NCI-H226 (cell line): ENCODE measurements around the gene LRRC4C.

Source experiments
- DNase-seq: peaks from one replicate; pipeline ENCODE4 v3.0.0-alpha.2; 2015

LRRC4C gene

GRCh38 chr11:40280159-40281051 is 1179.0 kb downstream of the LRRC4C start:
- no peak for DNase-seq

GRCh38 chr11:40276960-40277359 is 1182.5 kb downstream of the LRRC4C start:
- DNase-seq = no peak

GRCh38 chr11:40274017-40274416 is 1185.4 kb downstream of the LRRC4C start:
- no peak for DNase-seq

GRCh38 chr11:40273192-40273732 is 1186.2 kb downstream of the LRRC4C start:
- DNase-seq = no peak

- no peak for DNase-seq
Observed at GRCh38 chr11:40271361-40271760, 1188.1 kb downstream of the LRRC4C start.

GRCh38 chr11:40269865-40270264 is 1189.6 kb downstream of the LRRC4C start:
- DNase-seq = no peak

GRCh38 chr11:40268551-40268950 is 1190.9 kb downstream of the LRRC4C start:
- DNase-seq = no peak

GRCh38 chr11:40255457-40255856 is 1204.0 kb downstream of the LRRC4C start:
- DNase-seq = no peak

- no peak for DNase-seq
Observed at GRCh38 chr11:40253166-40253565, 1206.3 kb downstream of the LRRC4C start.

GRCh38 chr11:40252236-40252635 is 1207.2 kb downstream of the LRRC4C start:
- no peak for DNase-seq

- DNase-seq = no peak
Observed at GRCh38 chr11:40246983-40247382, 1212.5 kb downstream of the LRRC4C start.

GRCh38 chr11:40241524-40242051 is 1217.9 kb downstream of the LRRC4C start:
- no peak for DNase-seq

- no peak for DNase-seq
Observed at GRCh38 chr11:40240284-40240683, 1219.2 kb downstream of the LRRC4C start.

GRCh38 chr11:40236526-40236925 is 1222.9 kb downstream of the LRRC4C start:
- no peak for DNase-seq

- DNase-seq = no peak
Observed at GRCh38 chr11:40235841-40236240, 1223.6 kb downstream of the LRRC4C start.

GRCh38 chr11:40230821-40231220 is 1228.6 kb downstream of the LRRC4C start:
- no peak for DNase-seq

GRCh38 chr11:40228662-40229061 is 1230.8 kb downstream of the LRRC4C start:
- DNase-seq = no peak

- DNase-seq = no peak
Observed at GRCh38 chr11:40227730-40228129, 1231.7 kb downstream of the LRRC4C start.

GRCh38 chr11:40226654-40227053 is 1232.8 kb downstream of the LRRC4C start:
- no peak for DNase-seq

GRCh38 chr11:40223596-40224330 is 1235.7 kb downstream of the LRRC4C start:
- no peak for DNase-seq

- no peak for DNase-seq
Observed at GRCh38 chr11:40219401-40219800, 1240.1 kb downstream of the LRRC4C start.

- DNase-seq = no peak
Observed at GRCh38 chr11:40215556-40215955, 1243.9 kb downstream of the LRRC4C start.

GRCh38 chr11:40207416-40207815 is 1252.0 kb downstream of the LRRC4C start:
- no peak for DNase-seq

GRCh38 chr11:40204228-40204627 is 1255.2 kb downstream of the LRRC4C start:
- DNase-seq = no peak
